ENCODE measurements around the gene CRYZL1. TPM values are rescaled to one million over a fixed set of nuclear protein-coding genes. Genes with fewer than 3 reads are reported as not detected.

The CRYZL1 gene
- total RNA-seq, 1 donor from 2014 or later, result 30.7 TPM

- no peaks in the 10 kb centered on the region for H3K9me3 Mint-ChIP-seq (ENCODE audit: unreplicated experiment)
- H3K27me3 ChIP-seq (ENCODE audit: insufficient read depth, low read length), result no peaks in the 10 kb centered on the region
- TF ChIP-seq CTCF (IDR thresholded peaks at IDR 0.05; ENCODE audit: insufficient read depth, low read depth, low read length) (no peak), EZH2 (IDR thresholded peaks at IDR 0.05; ENCODE audit: insufficient read depth, low read length) (no peak)
- H3K4me3 Mint-ChIP-seq (ENCODE audit: unreplicated experiment), result no peak overlapping the region
- H3K4me1 Mint-ChIP-seq (ENCODE audit: low read depth, unreplicated experiment), result peaks cover 15% of the 10 kb centered on the region
- FAIRE-seq, result no peak
- H3K9ac ChIP-seq (ENCODE audit: low read length), result no peak overlapping the region
- peaks cover 93% of the 10 kb centered on the region for H3K79me2 ChIP-seq (ENCODE audit: insufficient read depth, low read length)
- peaks cover 51% of the 10 kb centered on the region for H4K20me1 ChIP-seq (ENCODE audit: insufficient read depth, low read length)
- no peak overlapping the region for H3K4me2 ChIP-seq (ENCODE audit: low read length)
- H3K4me1 ChIP-seq (ENCODE audit: insufficient read depth, low read length), result peaks cover 3% of the 10 kb centered on the region
- DNase-seq (ENCODE audit: low read depth), result no peak
- H3K4me3 ChIP-seq (ENCODE audit: insufficient read depth, low read depth, low read length), result no peak overlapping the region
- H2AFZ ChIP-seq (ENCODE audit: low read depth, low read length), result no peak overlapping the region
- H3K36me3 Mint-ChIP-seq (ENCODE audit: low read depth, unreplicated experiment), result peaks cover 5% of the 10 kb centered on the region
- no peaks in the 10 kb centered on the region for H3K36me3 ChIP-seq (ENCODE audit: insufficient read depth, low read length)
- no peak overlapping the region for H3K27ac ChIP-seq (ENCODE audit: low read depth, low read length)
- no peaks in the 10 kb centered on the region for H3K27me3 Mint-ChIP-seq (ENCODE audit: low read depth, unreplicated experiment)
- H3K27ac Mint-ChIP-seq (ENCODE audit: unreplicated experiment), result no peak overlapping the region
- H3K9me3 ChIP-seq (ENCODE audit: insufficient read depth, low read depth, low read length), result no peaks in the 10 kb centered on the region
These were observed 32.7 kb upstream of the CRYZL1 start for GRCh38 chr21:33674226-33674625.

GRCh38 chr21:33673473-33673872, 31.9 kb upstream of the CRYZL1 start:
- Mint-ChIP-seq H3K27me3 (ENCODE audit: low read depth, unreplicated experiment) (no peaks in the 10 kb centered on the region), H3K4me1 (ENCODE audit: low read depth, unreplicated experiment) (peaks cover 16% of the 10 kb centered on the region), H3K9me3 (ENCODE audit: unreplicated experiment) (no peaks in the 10 kb centered on the region), H3K27ac (ENCODE audit: unreplicated experiment) (no peak overlapping the region), H3K4me3 (ENCODE audit: unreplicated experiment) (no peak overlapping the region), H3K36me3 (ENCODE audit: low read depth, unreplicated experiment) (peaks cover 4% of the 10 kb centered on the region)
- H3K79me2 ChIP-seq (ENCODE audit: insufficient read depth, low read length), result peaks cover 93% of the 10 kb centered on the region
- peaks cover 58% of the 10 kb centered on the region for H4K20me1 ChIP-seq (ENCODE audit: insufficient read depth, low read length)
- TF ChIP-seq EZH2 (IDR thresholded peaks at IDR 0.05; ENCODE audit: insufficient read depth, low read length) (no peak), CTCF (IDR thresholded peaks at IDR 0.05; ENCODE audit: insufficient read depth, low read depth, low read length) (no peak)
- H3K4me1 ChIP-seq (ENCODE audit: insufficient read depth, low read length), result peaks cover 3% of the 10 kb centered on the region
- H3K9ac ChIP-seq (ENCODE audit: low read length), result no peak overlapping the region
- H3K4me3 ChIP-seq (ENCODE audit: insufficient read depth, low read depth, low read length), result no peak overlapping the region
- no peak for FAIRE-seq
- no peak for DNase-seq (ENCODE audit: low read depth)
- H3K27me3 ChIP-seq (ENCODE audit: insufficient read depth, low read length), result no peaks in the 10 kb centered on the region
- no peaks in the 10 kb centered on the region for H3K36me3 ChIP-seq (ENCODE audit: insufficient read depth, low read length)
- H3K9me3 ChIP-seq (ENCODE audit: insufficient read depth, low read depth, low read length), result no peaks in the 10 kb centered on the region
- no peak overlapping the region for H3K27ac ChIP-seq (ENCODE audit: low read depth, low read length)
- H3K4me2 ChIP-seq (ENCODE audit: low read length), result no peak overlapping the region
- no peak overlapping the region for H2AFZ ChIP-seq (ENCODE audit: low read depth, low read length)

- Mint-ChIP-seq H3K27ac (ENCODE audit: unreplicated experiment) (peak overlapping the region; percentile 19), H3K36me3 (ENCODE audit: low read depth, unreplicated experiment) (no peaks in the 10 kb centered on the region), H3K4me3 (ENCODE audit: unreplicated experiment) (peak overlapping the region; percentile 7), H3K9me3 (ENCODE audit: unreplicated experiment) (no peaks in the 10 kb centered on the region), H3K27me3 (ENCODE audit: low read depth, unreplicated experiment) (no peaks in the 10 kb centered on the region), H3K4me1 (ENCODE audit: low read depth, unreplicated experiment) (peaks cover 23% of the 10 kb centered on the region)
- Histone ChIP-seq H4K20me1 (ENCODE audit: insufficient read depth, low read length) (peaks cover 68% of the 10 kb centered on the region), H3K4me1 (ENCODE audit: insufficient read depth, low read length) (peaks cover 3% of the 10 kb centered on the region), H3K4me3 (ENCODE audit: insufficient read depth, low read depth, low read length) (no peak overlapping the region), H3K9me3 (ENCODE audit: insufficient read depth, low read depth, low read length) (no peaks in the 10 kb centered on the region), H3K79me2 (ENCODE audit: insufficient read depth, low read length) (peaks cover 92% of the 10 kb centered on the region), H3K4me2 (ENCODE audit: low read length) (no peak overlapping the region), H3K27me3 (ENCODE audit: insufficient read depth, low read length) (no peaks in the 10 kb centered on the region), H3K9ac (ENCODE audit: low read length) (no peak overlapping the region), H3K36me3 (ENCODE audit: insufficient read depth, low read length) (no peaks in the 10 kb centered on the region), H3K27ac (ENCODE audit: low read depth, low read length) (no peak overlapping the region), H2AFZ (ENCODE audit: low read depth, low read length) (no peak overlapping the region)
- DNase-seq (ENCODE audit: low read depth) (no peak), FAIRE-seq (no peak)
- no peak for TF ChIP-seq CTCF (IDR thresholded peaks at IDR 0.05; ENCODE audit: insufficient read depth, low read depth, low read length)
- TF ChIP-seq EZH2 (IDR thresholded peaks at IDR 0.05; ENCODE audit: insufficient read depth, low read length), result no peak
These were observed 28.8 kb upstream of the CRYZL1 start for GRCh38 chr21:33670076-33670978.
